GM18520 (cell line): ENCODE data around the gene MAN1A1.
"Not testable (repeated sequence)": the region's sequence is repeated elsewhere in the genome, so short reads cannot be mapped to it uniquely, and the experiment has no call there.

ENCODE experiments used
- ATAC-seq: cut with Tn5 transposase; IDR thresholded peaks from one replicate; pipeline ENCODE4 v1.9.1; 2021; ENCODE audit not compliant: unreplicated experiment

The MAN1A1 gene

GRCh38 chr6:119349361-119350201 lies at the start of gene MAN1A1:
Gene MAN1A1, minus strand, starts transcription at chr6:119349761. Its CDS starts 696 bp downstream, at chr6:119349065.
- ATAC-seq = peak; percentile 78

- no peak for ATAC-seq
These were observed 45.6 kb upstream of the MAN1A1 start for GRCh38 chr6:119395192-119395591.

GRCh38 chr6:119390247-119390793 lies 40.8 kb upstream of the MAN1A1 start:
- no peak for ATAC-seq

- no peak for ATAC-seq
These were observed 36.4 kb upstream of the MAN1A1 start for GRCh38 chr6:119385994-119386393.

- ATAC-seq = no peak
These were observed 34.9 kb upstream of the MAN1A1 start for GRCh38 chr6:119384444-119384843.

- ATAC-seq = no peak
These were observed 30.2 kb upstream of the MAN1A1 start for GRCh38 chr6:119379809-119380208.

GRCh38 chr6:119377043-119377442 lies 27.5 kb upstream of the MAN1A1 start:
- not testable (repeated sequence) for ATAC-seq

GRCh38 chr6:119370080-119370479 lies 20.5 kb upstream of the MAN1A1 start:
- no peak for ATAC-seq

- ATAC-seq = no peak
These were observed 19.4 kb upstream of the MAN1A1 start for GRCh38 chr6:119368921-119369320.

- ATAC-seq = no peak
These were observed 11.6 kb upstream of the MAN1A1 start for GRCh38 chr6:119361209-119361608.

- no peak for ATAC-seq
These were observed 10.8 kb upstream of the MAN1A1 start for GRCh38 chr6:119360262-119360915.

GRCh38 chr6:119355890-119356289 lies 6.3 kb upstream of the MAN1A1 start:
- ATAC-seq = no peak

- no peak for ATAC-seq
These were observed 5.6 kb upstream of the MAN1A1 start for GRCh38 chr6:119355157-119355556.

GRCh38 chr6:119353696-119354095 lies 4.1 kb upstream of the MAN1A1 start:
- no peak for ATAC-seq

GRCh38 chr6:119352001-119352400 lies 2.4 kb upstream of the MAN1A1 start:
- no peak for ATAC-seq

- no peak for ATAC-seq
These were observed 1.4 kb upstream of the MAN1A1 start for GRCh38 chr6:119350952-119351372.

- no peak for ATAC-seq
These were observed 816 bp upstream of the MAN1A1 start for GRCh38 chr6:119350202-119350951.

- no peak for ATAC-seq
These were observed 707 bp downstream of the MAN1A1 start for GRCh38 chr6:119348748-119349360.

- peak; percentile 18 for ATAC-seq
These were observed 1.3 kb downstream of the MAN1A1 start for GRCh38 chr6:119348096-119348747.

GRCh38 chr6:119347466-119348095 lies 2.0 kb downstream of the MAN1A1 start:
- ATAC-seq = peak; percentile 21
